GM12873 (cell line): ENCODE data around the gene LYST.

Experiments used
- CTCF ChIP-seq: IDR thresholded peaks from 2 replicates; pipeline ENCODE4 v1.5.1; 2012; ENCODE audit warnings: low read depth, mild to moderate bottlenecking, moderate library complexity, low read length, control low read depth; ENCODE audit not compliant: insufficient read depth; ENCODE audit errors: missing control alignments

LYST gene

GRCh38 chr1:235863699-235864093, 3.0 kb downstream of the LYST start:
- no peak for TF ChIP-seq CTCF

GRCh38 chr1:235861857-235862256, 4.8 kb downstream of the LYST start:
- TF ChIP-seq CTCF = no peak

GRCh38 chr1:235860829-235861228, 5.9 kb downstream of the LYST start:
- no peak for TF ChIP-seq CTCF

GRCh38 chr1:235859789-235860188, 6.9 kb downstream of the LYST start:
- TF ChIP-seq CTCF = no peak

GRCh38 chr1:235858766-235859165, 7.9 kb downstream of the LYST start:
- TF ChIP-seq CTCF = no peak

GRCh38 chr1:235857756-235858155, 8.9 kb downstream of the LYST start:
- TF ChIP-seq CTCF = no peak

GRCh38 chr1:235855811-235856429, 10.8 kb downstream of the LYST start:
- TF ChIP-seq CTCF = no peak
